HG03442 (cell line): ENCODE results near the gene TMEM179B.
"Not testable (repeated sequence)": the region's sequence is repeated elsewhere in the genome, so short reads cannot be mapped to it uniquely, and the experiment has no call there.

Source experiments
- ATAC-seq: cut with Tn5 transposase; IDR thresholded peaks from one replicate; pipeline ENCODE4 v1.9.1; 2021; ENCODE audit warnings: mild to moderate bottlenecking, moderate library complexity; ENCODE audit not compliant: unreplicated experiment

TMEM179B gene

GRCh38 chr11:62788991-62789390 lies 1.8 kb downstream of the TMEM179B start:
- ATAC-seq = no peak

GRCh38 chr11:62789576-62789975 lies 2.4 kb downstream of the TMEM179B start:
- ATAC-seq = no peak

GRCh38 chr11:62791501-62792201 lies 4.4 kb downstream of the TMEM179B start, which contains the start of gene TMEM223:
TMEM223 (minus strand) TSS chr11:62792006; CDS start chr11:62791994, 12 bp downstream.
- ATAC-seq = peak; percentile 54

- ATAC-seq = no peak
These were observed 5.0 kb downstream of the TMEM179B start for GRCh38 chr11:62792202-62792575.

GRCh38 chr11:62794201-62794775 lies 7.1 kb downstream of the TMEM179B start:
- ATAC-seq = no peak

GRCh38 chr11:62796281-62796680 lies 9.1 kb downstream of the TMEM179B start:
- no peak for ATAC-seq

- no peak for ATAC-seq
These were observed 12.3 kb downstream of the TMEM179B start for GRCh38 chr11:62799486-62799885.

- no peak for ATAC-seq
These were observed 13.9 kb downstream of the TMEM179B start for GRCh38 chr11:62801071-62801470.

- no peak for ATAC-seq
These were observed 17.3 kb downstream of the TMEM179B start for GRCh38 chr11:62804310-62805075.

- peak; percentile 79 for ATAC-seq
These were observed 18.1 kb downstream of the TMEM179B start, which contains the start of gene NXF1 for GRCh38 chr11:62805076-62805892. NXF1 (minus strand) TSS chr11:62805440; CDS start chr11:62805356, 84 bp downstream.

- ATAC-seq = no peak
These were observed 18.8 kb downstream of the TMEM179B start for GRCh38 chr11:62805961-62806441.

- ATAC-seq = no peak
These were observed 19.5 kb downstream of the TMEM179B start for GRCh38 chr11:62806611-62807121.

GRCh38 chr11:62810748-62811147 lies 23.5 kb downstream of the TMEM179B start:
- ATAC-seq = no peak

GRCh38 chr11:62811659-62812058 lies 24.5 kb downstream of the TMEM179B start:
- no peak for ATAC-seq

GRCh38 chr11:62816557-62816956 lies 29.4 kb downstream of the TMEM179B start:
- ATAC-seq = no peak

GRCh38 chr11:62817129-62817528 lies 29.9 kb downstream of the TMEM179B start:
- no peak for ATAC-seq

- ATAC-seq = no peak
These were observed 36.5 kb downstream of the TMEM179B start for GRCh38 chr11:62823677-62824076.

GRCh38 chr11:62828130-62828529 lies 40.9 kb downstream of the TMEM179B start:
- not testable (repeated sequence) for ATAC-seq

GRCh38 chr11:62830904-62831519 lies 43.8 kb downstream of the TMEM179B start:
- ATAC-seq = no peak
